Glomerular endothelial cell (primary cell): Measurements from ENCODE around the gene GPC1. TPM values are rescaled to one million over a fixed set of nuclear protein-coding genes. Genes with fewer than 3 reads are reported as not detected.
A peak's percentile ranks its signal among the peaks of the same experiment; 100 is the strongest.
"Not testable (repeated sequence)": the region's sequence is repeated elsewhere in the genome, so short reads cannot be mapped to it uniquely, and the experiment has no call there.

Source experiments
- DNase-seq: peaks from one replicate; pipeline ENCODE4 v3.0.0-alpha.2; 2011; ENCODE audit warnings: low read depth, low spot score; ENCODE audit errors: extremely low read depth
- total RNA-seq: library from RNA; depleted of rRNA; stranded (reverse); fragments of >200 nt; gene quantifications from 2 replicates; pipeline ENCODE4 v1.2.3, GENCODE V29; 2015

The GPC1 gene
- 141 and 173 TPM in 2 replicates for total RNA-seq

DNA sequence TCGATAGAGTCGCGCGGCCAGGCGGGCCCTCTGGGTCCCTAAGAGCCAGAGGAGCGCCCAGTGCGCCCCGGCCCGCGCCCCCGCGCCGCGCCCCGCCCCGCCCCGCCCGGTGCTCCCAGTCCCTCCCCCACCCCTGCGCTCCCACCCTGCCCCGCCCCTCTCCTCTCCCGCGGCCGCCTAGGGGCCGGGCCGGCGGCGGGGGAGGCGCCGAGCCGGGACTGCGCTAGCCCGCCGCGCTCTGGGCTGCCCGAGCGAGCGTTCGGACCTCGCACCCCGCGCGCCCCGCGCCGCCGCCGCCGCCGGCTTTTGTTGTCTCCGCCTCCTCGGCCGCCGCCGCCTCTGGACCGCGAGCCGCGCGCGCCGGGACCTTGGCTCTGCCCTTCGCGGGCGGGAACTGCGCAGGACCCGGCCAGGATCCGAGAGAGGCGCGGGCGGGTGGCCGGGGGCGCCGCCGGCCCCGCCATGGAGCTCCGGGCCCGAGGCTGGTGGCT is at the start of gene GPC1:
GPC1 (plus strand) TSS at position 207 of the 491 bp plus-strand sequence; CDS start at position 463, 256 bp downstream.
- DNase-seq = no peak

DNA sequence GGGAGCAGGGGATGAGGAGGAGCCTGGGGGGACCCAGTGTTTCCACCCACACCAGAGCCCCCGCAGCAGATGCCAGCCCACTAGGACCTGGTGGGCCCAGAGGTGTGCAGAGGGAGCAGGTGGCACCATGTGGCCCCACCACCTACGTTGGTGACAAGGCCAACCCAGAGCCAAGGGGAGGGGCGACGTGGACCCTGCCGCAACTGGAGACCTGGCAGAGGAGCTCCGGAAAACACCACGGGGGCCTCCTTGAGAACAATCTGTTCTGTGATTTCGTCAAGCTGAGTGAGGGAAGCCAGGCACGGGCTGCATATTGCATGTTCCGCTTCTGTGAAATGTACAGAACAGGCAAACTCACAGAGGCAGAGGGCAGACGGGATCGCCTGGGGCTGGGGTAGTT is 49.1 kb upstream of the GPC1 start:
- no peak for DNase-seq

DNA sequence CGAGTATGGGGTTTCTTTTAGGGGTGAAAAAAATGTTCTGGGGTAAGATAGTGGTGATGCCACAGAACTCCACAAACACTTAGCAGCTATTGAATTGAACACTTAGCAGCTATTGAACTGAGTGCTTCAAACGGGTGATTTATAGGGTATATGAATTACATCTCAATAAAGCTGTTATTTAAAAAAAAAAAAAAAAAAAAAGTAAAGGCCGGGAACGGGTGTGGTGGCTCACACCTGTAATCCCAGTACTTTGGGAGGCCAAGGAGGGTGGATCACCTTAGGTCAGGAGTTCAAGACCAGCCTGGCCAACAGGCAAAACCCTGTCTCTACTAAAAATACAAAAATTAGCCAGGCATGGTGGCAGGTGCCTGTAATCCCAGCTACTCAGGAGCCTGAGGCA is 48.7 kb upstream of the GPC1 start:
- not testable (repeated sequence) for DNase-seq

DNA sequence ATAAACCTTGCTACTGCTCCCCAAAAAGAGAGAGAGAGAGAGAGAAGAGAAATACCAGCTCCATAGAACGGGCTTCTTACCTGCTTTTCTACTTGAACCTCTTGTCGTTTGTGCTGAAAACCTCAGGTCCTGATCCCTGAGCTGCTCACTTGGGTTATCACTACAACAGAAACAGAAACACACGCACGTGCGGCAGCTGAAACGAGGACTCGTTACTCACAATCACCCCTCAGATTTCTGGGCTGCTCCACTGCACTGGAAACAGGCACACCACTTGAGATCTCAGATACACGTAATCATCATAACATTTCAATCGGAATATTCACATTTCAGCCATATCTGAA is 48.2 kb upstream of the GPC1 start:
- DNase-seq = no peak

DNA sequence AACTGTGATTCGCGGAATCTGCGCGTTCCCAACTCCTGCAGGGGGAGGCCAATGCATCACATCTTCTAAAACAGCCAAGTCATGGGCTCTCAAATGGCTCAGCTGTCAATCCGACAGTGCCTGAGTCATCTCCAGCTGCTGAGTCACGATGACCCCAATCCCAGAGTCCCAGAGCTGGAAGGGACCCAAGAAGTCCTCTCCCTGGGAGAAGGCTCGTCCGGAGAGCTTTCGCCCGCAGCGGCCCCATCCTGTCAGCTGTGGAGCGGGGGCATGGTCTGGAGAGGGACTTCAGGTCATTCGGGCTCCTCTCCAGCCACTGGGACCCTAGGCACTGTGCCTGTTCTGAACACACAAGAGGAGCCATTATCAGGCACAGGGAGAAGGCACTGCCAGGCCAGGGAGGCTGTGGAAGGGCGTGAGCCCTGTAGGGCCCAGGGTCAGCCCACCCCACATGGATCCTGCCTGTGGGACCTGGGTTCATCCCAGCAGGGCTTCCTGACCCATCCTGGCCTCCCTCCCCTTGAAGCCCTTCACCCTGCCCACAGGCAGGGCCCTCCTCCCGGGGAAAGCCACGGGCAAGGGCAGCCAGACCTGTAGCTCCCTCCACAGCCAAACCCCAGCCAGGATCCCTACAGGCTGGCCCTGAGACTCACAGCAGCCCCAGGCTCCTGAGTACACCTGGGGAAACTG is 47.6 kb upstream of the GPC1 start:
- peak; percentile 16 for DNase-seq

DNA sequence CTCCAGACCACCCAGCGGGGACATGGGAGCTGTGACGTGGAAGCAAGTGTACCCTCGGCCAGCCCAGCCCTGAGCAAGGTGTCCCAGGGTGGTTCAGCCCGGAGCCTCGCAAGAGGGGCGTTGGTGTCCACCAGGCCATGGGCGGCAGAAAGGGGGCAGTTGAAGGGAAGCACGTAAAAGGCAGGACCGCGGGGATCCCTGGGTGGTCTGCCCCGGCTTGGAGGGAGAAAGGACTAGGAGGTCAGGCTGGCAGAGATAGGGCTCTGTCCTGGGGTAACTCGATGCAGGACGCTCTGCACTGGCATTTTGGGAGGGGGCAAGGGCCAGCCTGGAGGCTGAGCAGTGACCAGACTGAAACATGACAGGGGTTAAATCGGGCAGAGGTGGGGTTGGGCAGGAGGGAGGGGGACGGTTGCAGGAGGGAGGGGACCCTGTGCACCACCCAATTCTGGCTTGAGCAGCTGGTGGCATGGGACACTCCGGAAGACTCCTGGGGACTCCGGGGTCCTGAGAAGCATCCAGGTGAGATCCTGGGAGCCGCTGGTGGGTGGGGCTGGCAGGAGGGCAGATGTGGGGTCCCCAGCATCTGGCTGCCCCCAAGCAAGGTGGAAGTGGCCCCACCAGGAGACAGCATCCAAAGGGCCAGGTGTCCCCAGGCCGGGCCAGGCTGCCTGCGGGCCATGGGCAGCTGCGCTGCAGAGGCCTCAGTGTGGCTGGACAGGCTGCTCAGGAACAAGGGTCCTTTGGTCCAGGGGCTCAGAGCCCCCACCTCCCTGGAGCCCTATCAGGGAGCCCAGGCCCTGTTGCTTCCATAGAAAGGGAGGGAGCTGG is 46.8 kb upstream of the GPC1 start:
- no peak for DNase-seq

- DNase-seq = no peak
These were observed 46.1 kb upstream of the GPC1 start for GRCh38 chr2:240389302-240389805.

DNA sequence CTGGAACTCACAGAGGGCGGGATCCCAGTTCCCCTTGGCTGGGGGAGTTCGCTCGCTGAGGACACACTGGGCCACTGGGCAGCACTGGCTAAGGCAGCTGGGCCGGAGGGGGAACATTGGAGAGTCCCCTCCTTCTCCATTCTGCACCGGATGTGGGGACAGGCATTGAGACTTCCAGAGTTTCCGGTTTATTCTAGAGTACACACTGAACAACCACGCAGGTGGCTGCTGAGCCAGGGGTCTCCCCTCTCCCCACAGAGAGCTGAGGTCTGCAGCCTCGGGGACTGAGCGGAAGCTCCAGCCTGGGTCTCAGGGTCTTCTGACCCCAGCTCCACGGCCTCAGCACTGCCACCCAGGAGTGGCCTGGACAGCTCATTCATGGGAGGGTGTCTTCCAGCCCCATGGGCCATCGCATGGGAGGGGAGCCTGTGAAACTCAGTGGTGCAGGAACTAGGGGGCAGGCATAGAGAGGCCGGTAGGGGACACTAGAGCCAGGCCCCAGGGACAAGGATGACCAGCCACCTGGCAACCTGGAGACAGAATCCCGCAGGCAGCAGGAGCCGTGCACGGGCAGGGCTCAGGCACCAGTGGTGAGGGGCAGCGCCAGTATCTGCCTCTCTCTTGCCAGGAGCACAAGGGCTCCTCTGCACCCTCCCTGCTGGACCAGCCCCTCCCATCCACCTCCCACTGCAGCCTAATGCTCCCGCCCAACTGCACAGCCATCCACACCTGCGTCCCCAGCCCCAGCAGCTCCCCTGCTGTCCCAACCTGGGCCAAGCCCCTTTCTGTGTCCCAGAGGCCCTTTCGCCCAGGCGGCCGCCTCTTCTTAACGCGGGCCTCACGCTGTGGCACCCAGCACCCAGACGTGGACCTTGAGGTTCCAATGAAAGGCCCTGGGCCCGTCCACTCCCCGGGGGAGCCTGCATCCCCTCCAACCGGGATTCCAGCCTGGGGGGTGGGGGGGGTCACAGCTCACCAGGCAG is 45.1 kb upstream of the GPC1 start:
- no peak for DNase-seq

DNA sequence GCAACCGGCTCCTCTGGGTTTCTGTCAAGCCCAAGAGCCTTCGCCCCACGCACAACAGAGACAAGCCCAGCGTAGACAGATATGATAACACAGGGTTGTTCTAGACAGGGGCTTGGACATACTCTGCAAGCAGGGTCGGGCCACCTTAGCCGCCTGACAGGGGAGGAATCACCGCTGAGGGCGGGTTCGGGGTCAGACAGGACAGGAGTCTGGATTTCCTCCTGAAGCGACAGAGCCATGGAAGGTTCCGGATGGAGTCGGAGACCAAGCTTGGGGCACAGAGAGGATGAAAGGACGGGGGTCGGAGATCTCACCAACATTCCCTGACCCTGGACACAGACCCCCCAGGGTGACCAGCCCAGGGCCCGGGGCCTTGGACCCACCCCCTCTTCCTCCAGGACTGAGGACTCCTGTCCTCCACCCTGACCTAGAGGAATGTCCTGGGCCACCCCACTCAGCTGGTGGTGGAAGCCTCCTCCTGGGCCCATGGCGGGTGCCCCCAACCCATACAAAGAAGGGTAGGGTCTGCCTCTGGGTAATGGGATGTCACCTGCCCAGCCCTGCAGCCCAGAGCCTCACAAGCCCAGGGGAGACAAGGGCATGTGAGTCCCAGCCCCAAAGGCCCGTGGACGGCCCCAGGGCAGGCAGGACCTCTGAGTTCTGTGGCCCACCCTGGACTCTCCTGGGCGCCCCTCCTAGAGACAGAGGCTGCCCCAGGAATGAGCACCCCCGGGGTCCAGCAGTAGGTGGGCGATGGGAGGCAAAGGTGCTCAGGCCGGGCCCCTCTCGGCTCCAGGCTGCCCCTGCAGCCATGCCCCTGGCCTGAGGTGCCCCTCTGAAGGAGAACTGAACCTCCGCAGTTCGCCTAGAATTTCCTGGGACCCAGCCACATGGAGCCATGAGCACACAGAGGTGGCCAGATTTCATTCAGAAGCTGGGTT is 44.1 kb upstream of the GPC1 start:
- no peak for DNase-seq

DNA sequence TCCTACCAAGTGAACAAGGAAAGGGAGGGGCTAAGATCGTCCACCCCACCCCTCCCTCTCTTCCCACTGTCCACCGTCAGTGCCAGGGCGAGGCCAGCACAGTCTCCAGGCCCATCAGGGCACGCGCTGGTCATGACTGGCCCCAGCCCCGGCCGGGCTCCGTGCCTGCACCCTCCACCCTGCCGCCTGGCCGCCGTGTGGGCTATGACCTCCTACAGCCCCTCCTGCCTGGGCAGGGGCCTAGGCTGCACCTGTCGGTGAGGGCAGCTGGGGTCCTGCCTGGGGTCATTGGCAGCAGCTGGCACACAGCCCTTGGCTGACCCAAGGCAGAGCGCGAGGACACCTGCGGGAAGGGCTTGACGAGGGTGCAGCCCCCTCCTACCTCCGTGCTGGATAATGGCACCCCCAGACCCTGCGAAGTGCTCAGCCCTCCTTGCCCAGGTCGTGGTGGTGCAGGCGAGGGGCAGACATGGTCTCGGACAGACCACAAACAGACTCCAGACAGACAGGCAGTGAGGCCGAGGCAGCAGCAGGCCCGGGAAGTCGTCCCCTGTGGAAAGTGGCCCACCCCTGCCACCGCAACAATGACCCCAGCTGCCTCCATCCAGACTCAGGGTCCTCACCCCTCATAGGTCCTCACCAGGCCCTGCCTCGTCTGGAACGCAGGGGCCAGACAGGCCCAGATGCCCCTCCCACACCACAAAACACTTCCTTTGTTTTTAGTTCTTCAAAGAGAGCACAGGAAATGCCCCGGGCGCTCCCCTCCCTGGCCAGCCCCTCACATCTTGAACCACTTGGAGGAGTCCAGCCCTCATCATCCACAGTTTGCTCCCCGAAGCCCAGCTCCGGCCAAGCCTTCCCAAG is 43.1 kb upstream of the GPC1 start:
- no peak for DNase-seq

DNA sequence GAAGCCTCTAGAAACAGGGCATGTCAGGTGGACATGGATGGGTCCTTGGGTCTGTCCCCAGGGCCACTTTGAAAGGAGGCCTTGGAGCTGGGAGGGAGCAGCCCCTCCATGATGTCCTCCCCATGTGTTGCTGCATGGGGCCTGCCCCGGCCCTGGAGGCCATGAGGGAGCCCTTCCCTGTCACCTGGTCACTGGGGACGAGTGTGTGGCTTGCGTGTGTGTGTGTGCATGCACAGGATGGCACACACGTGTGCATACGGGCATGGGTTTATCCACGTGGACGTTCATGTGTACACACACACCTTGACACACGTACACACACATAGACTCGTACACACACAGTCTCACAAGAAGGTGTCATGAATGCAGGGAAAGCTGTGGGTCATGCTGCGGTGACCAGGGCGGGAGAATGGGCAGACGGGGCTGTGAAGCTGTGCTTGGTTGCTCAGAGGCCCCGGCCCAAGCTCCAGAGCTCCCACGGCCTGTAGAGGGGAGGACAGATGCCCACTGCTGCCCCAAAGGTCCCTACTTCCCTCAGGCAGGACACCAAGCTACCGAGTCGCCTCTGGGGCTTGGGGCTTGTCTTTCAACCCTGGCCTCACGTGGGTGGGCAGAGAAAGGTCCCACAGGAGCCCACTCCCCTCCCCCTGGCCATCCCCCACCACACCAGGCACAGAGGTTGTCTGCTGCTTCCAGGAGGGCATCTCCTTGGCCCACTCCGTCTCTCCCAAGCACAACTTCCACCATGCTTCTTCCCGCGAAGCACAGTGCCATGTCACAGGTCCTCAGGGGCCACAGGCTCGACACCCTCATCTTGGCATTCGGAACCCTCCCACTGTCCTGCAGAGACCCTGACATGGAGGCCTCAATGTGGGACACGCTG is 42.3 kb upstream of the GPC1 start:
- DNase-seq = no peak

GRCh38 chr2:240393831-240394410 is 41.5 kb upstream of the GPC1 start:
- no peak for DNase-seq

- no peak for DNase-seq
These were observed 40.9 kb upstream of the GPC1 start for GRCh38 chr2:240394549-240394948.

DNA sequence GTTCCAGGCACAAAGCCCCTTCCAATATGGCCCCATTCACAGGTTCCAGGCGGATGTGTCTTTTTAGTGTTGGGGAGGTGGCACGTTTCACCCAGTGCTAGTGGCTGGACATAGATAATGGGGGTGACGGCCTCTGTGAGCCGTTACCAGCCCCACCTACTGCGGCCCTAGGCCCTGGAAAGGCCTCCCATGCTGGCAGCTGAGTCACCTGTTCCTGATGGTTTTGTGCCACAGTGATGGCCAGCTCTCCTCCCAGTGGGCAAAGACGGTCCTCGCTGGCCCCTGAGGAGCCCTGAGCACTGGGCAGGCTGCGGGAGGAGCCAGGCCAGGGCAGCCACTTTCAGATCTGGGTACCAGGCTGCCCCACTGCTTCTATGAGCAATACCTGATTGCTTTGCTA is 40.0 kb upstream of the GPC1 start:
- no peak for DNase-seq

GRCh38 chr2:240395896-240396622 is 39.4 kb upstream of the GPC1 start:
- no peak for DNase-seq

DNA sequence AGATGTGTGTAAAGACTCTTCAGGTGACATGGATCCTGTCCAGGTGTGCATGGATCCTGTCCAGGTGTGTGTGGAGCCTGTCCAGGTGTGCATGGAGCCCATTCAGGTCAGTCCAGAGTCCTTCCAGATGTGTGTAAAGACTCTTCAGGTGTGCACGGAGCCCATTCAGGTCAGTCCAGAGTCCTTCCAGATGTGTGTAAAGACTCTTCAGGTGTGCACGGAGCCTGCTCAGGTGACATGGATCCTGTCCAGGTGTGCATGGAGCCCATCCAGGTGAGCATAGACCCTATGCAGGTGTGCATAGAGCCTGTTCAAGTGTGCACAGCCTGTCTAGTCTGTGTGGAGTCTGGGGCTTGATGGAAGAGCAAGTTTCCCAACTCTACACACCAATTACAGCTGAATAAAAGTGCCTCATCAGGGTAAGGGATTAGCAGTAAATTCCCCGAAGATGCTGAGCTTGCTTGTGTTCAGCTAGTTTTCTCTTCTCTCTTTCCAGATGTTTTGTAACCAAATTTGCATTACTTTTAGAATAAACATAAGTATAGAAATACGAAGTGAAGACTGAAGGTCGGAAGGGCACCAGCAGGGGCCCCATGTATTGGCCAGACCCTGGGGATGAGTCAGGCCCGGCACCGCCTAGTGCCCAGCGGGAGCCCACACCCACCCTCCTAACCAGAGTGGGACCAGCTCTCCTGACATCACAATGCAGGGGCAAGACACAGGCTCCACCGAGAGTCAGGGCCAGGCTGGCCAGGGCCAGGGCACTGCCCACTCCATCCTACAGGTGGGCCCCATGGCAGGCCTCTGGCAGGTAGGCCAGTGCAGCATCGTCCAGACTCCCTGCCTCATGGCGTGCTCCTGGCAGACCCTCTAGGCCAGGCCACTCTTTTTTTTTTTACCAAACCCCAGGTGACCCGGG is 38.6 kb upstream of the GPC1 start:
- DNase-seq = no peak
